GM12891 (cell line): ENCODE data around the gene CNTF.

Source experiments
- POLR2A ChIP-seq: IDR thresholded peaks from 2 replicates; pipeline ENCODE4 v1.6.1; 2011; ENCODE audit warnings: low read depth, low read length, control low read depth
- POLR2AphosphoS5 ChIP-seq: IDR thresholded peaks from 2 replicates; pipeline ENCODE4 v1.6.1; 2011; ENCODE audit warnings: low read depth, low read length, control low read depth
- POU2F2 ChIP-seq: IDR thresholded peaks from 2 replicates; pipeline ENCODE4 v1.6.1; 2011; ENCODE audit warnings: low read depth, mild to moderate bottlenecking, control low read depth, low read length, moderate library complexity
- TAF1 ChIP-seq: IDR thresholded peaks from 2 replicates; pipeline ENCODE4 v1.6.1; 2011; ENCODE audit warnings: low read depth, low read length, control low read depth

GRCh38 chr11:58637371-58637770 is 14.9 kb downstream of the CNTF start:
- TF ChIP-seq POLR2AphosphoS5: no peak
- TF ChIP-seq TAF1: no peak
- TF ChIP-seq POLR2A: no peak
- TF ChIP-seq POU2F2: no peak
